Medulla oblongata (tissue), 1 donor: ENCODE data around the gene PROB1.
"Not testable (repeated sequence)": the region's sequence is repeated elsewhere in the genome, so short reads cannot be mapped to it uniquely, and the experiment has no call there.

Experiments used
- DNase-seq: peaks from one replicate; pipeline ENCODE4 v3.0.0-alpha.2; 2015; ENCODE audit errors: extremely low spot score

Gene PROB1

GRCh38 chr5:139394654-139395566 is at the start of gene PROB1:
TSS of gene PROB1 (minus strand) at chr5:139395104. CDS start at chr5:139395081, 23 bp downstream.
- no peak for DNase-seq

GRCh38 chr5:139443831-139444453 is 49.0 kb upstream of the PROB1 start:
- no peak for DNase-seq

DNA sequence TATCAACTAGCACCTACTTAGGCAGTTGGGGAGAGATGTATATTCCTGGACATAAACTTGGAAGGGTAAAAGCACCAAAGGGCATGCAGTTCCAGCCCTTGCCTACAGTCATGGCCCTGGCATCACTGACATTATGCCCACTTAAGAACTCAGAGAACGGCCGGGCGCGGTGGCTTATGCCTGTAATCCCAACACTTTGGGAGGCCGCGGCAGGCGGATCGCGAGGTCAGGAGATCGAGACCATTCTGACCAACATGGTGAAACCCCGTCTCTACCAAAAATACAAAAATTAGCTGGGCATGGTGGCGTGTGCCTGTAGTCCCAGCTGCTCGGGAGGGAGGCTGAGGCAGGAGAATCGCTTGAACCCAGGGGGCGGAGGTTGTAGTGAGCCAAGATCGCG is 45.5 kb upstream of the PROB1 start:
- DNase-seq = not testable (repeated sequence)

- peak; percentile 98 for DNase-seq
These were observed 44.4 kb upstream of the PROB1 start, which contains the start of gene DNAJC18 for GRCh38 chr5:139439013-139439903. TSS of gene DNAJC18 (minus strand) at chr5:139439525. CDS start at chr5:139439445, 80 bp downstream.

- no peak for DNase-seq
These were observed 43.8 kb upstream of the PROB1 start for GRCh38 chr5:139438707-139439012.

- DNase-seq = no peak
These were observed 40.8 kb upstream of the PROB1 start for GRCh38 chr5:139435676-139436075.

DNA sequence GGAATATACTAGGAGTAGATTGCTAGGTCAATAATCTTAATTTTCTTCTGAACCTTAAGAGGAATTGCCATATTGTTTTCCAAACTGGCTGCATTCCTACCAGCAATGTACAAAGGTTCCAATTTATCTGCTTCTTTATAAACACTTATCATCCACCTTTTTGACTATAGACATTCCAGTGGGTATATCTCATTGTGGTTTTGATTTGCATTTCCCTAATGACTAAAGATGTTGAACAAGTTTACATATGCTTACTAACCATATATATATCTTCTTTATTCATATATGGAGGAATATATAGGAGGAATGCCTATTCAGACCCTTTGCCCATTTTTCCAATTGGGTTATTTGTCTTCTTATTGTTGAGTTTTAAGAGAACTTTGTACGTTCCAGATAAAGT is 36.8 kb upstream of the PROB1 start:
- no peak for DNase-seq

GRCh38 chr5:139430015-139430414 is 35.1 kb upstream of the PROB1 start:
- DNase-seq = no peak

DNA sequence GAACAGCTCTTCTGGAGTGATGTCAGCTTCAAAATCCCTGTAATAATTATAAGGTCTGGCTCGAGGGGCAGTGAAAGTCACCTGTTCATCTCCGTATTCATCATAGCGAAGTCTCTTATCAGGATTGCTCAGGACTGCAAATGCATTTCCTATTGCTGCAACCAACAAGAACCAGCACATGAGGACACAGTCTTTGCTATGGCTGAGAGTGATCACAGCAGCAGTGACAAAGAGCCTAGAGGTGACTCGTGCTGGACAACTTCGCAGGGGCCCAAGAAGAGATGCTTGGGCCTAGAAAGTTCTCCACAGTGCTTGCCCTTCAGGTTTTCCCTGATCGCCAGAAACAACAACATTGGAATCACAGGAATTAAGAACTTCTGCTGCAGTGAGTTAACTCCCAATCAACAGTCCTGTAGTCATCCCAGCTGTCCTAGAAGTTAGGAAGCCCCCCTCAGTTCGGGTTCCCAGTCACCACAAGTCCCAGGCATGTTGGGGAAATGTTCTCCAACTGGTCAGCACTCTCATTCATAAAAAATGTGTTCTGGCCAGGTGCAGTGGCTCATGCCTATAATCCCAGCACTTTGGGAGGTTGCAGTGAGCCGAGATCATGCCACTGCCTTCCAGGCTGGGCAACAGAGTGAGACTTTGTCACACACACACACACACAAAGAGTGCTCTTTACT is 31.4 kb upstream of the PROB1 start:
- DNase-seq = no peak

DNA sequence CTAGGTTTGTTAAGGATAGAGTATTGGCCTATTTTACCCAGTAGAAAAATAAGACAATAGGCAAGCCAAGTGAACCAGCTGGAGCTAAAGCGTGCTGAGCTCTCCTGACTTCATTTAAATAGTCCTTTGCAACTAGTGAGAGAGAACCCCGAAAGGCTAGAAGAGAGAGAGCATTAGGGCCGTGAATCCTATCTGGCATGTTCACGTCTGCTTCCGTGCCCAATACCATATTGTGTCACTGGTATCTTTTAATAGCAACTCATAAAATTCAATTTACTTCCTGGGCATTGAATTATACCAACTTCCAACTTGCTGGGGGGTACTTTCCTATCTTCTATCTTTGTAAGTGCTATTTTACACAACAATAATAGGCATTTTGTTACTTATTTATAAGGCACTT is 30.6 kb upstream of the PROB1 start:
- DNase-seq = no peak

DNA sequence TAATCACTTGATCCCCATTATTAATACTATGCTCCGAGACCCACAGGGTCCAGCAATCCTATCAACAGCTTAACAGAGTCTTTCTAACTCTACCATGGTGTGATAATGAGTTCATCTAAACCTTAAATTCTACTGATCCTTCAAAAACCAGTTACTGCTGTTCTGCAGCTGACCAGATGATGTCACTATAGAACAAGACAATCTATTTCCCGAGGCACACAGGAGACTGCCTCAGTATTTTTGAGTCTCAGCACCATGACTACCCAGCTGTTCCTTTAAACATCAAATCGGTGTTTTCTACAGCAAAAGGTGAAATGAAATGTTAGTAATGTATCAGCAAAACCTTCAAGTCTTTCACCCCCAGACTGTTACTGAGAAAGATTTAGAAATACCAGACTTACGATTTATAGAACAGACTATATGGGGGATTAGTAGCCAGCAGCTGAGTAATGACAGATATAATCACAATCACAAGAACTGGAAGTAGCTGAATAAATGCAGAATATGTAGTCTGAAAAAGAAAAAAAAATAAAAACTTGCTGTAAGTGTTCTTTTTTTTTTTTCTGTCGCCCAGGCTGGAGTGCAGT is 27.5 kb upstream of the PROB1 start:
- DNase-seq = peak; percentile 84

DNA sequence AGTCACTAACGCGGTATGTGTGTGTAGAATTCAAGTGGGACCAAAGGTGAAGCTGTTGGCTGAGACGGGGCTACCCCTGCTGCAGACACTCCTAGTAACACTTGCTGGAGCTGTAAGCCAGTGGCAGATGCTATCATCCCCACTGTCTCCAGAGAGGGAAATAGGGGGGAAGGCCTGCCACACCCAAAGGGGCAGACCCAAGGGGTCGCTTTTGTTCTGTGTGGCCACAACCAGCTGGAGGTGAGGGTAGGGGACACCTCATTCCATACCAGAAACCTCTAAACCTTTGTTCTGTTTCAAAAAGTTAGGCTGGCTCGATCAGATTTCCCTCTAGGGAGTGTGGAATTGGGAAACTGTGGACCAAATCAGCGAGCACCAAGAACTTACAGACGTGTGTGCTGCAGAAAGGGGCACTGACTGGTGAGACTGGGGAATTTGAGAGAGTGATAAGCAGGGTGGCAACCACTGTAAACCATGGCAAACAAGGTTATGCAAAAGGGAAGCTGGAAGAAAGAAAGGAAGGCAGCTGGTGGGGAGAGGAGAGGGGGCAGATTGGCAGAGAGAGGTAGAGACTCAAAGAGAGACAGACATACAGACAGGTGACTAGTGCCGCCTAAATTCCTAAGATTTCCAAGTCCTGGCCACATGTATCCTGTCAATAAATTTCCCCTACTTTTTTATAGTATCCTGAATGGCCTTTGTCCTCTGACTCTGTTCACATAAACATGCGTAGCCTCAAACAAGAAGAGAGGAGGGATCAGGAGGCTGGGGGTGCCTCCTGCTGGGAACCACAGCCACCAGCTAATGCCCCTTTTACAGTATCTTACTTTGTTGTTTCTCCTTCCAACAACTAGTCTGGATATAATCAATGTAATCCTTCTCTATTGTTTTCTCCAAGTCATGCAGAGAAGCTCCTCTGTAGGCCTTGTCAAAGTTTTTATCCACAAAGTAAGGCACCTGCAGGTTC is 24.6 kb upstream of the PROB1 start:
- no peak for DNase-seq

DNA sequence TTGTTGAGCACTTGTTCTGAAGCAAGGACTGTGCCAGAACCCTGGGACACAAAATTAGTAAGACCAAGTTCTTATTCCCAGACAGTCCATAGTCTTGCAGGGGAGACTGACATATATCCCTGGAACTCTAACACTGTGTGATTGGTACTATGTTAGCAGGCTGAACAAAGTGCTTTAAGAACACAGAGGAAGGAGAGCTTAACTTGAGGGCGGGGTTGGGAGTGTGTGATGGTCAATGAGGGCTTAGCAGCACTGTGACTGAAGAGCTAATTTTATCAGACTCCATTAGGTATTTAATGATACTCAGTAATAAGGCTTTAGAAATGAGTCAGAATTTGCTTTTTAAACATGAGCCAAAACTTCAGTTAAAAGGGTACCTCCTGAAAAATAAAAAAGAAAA is 23.9 kb upstream of the PROB1 start:
- no peak for DNase-seq

DNA sequence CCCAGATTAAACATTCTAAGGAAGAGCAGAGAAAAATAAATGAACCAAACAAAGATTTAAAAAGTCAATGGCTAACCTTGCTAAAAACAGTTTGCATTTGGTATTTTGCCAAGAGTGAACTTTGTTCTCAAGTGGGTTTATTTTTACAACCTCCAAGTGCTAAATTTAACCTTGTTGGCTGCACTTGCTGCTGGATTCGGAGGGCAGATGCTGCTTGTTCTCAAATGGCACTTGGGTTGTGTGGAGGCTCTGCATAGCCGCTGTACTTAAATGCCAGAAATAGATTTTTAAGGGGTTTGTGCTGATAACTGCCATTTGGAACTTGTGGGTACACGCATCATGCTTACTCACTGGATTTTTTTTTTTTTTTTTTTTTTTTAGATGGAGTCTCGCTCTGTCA is 22.3 kb upstream of the PROB1 start:
- peak; percentile 68 for DNase-seq

- DNase-seq = no peak
These were observed 21.7 kb upstream of the PROB1 start for GRCh38 chr5:139416651-139417050.

GRCh38 chr5:139415869-139416268 is 21.0 kb upstream of the PROB1 start:
- DNase-seq = no peak

- peak; percentile 93 for DNase-seq
These were observed 20.4 kb upstream of the PROB1 start for GRCh38 chr5:139415221-139415861.

GRCh38 chr5:139414581-139415130 is 19.8 kb upstream of the PROB1 start:
- DNase-seq = peak; percentile 53

GRCh38 chr5:139413963-139414362 is 19.1 kb upstream of the PROB1 start:
- DNase-seq = no peak
